SK-N-SH treated with all-trans-retinoic acid at 6 μM for 48 hours (cell line): Measurements from ENCODE around the gene TMPO.

Experiments used
- ARNTL ChIP-seq: fragments of 450-650 bp; formaldehyde crosslinking; IDR thresholded peaks from 2 replicates; pipeline ENCODE4 v1.5.0; 2020; ENCODE audit warnings: low read depth, mild to moderate bottlenecking, moderate library complexity, borderline replicate concordance
- CSRNP3 ChIP-seq: fragments of 250-450 bp; sonication (Bioruptor Pico); IDR thresholded peaks from 2 replicates; pipeline ENCODE4 v1.5.1; 2021; ENCODE audit warnings: mild to moderate bottlenecking, moderate library complexity
- RARB ChIP-seq: fragments of 250-450 bp; sonication (Bioruptor Pico); IDR thresholded peaks from 2 replicates; pipeline ENCODE4 v1.8.0; 2021; ENCODE audit warnings: mild to moderate bottlenecking, moderate library complexity
- SNAI2 ChIP-seq: fragments of 250-450 bp; sonication (Bioruptor Pico); IDR thresholded peaks from 2 replicates; pipeline ENCODE4 v1.5.0; 2020; ENCODE audit warnings: mild to moderate bottlenecking, moderate library complexity
- TOX ChIP-seq: fragments of 250-450 bp; sonication (Bioruptor Pico); IDR thresholded peaks from 2 replicates; pipeline ENCODE4 v1.8.0; 2021; ENCODE audit warnings: mild to moderate bottlenecking, moderate library complexity, borderline replicate concordance
- ZFP30 ChIP-seq: fragments of 450-650 bp; formaldehyde crosslinking; IDR thresholded peaks from 2 replicates; pipeline ENCODE4 v1.5.0; 2022; ENCODE audit warnings: mild to moderate bottlenecking, moderate library complexity
- ZNF565 ChIP-seq: fragments of 450-650 bp; formaldehyde crosslinking; conservative IDR thresholded peaks from 2 replicates; pipeline ENCODE4 v1.5.0; 2020; ENCODE audit warnings: low read depth, mild to moderate bottlenecking, moderate library complexity
- ZNF70 ChIP-seq: fragments of 450-650 bp; formaldehyde crosslinking; IDR thresholded peaks from 2 replicates; pipeline ENCODE4 v1.5.0; 2020; ENCODE audit warnings: mild to moderate bottlenecking, moderate library complexity
- TF ChIP-seq, protein P1 (sequence below): fragments of 250-450 bp; sonication (Bioruptor Pico); IDR thresholded peaks from 2 replicates; pipeline ENCODE4 v1.5.0; 2020; ENCODE audit warnings: mild to moderate bottlenecking, moderate library complexity
- TF ChIP-seq, protein P2 (sequence below): fragments of 250-450 bp; sonication (Bioruptor Pico); IDR thresholded peaks from 2 replicates; pipeline ENCODE4 v1.5.1; 2020; ENCODE audit warnings: low read depth, mild to moderate bottlenecking, moderate library complexity
- TF ChIP-seq, protein P3 (sequence below): fragments of 250-450 bp; sonication (Bioruptor Pico); IDR thresholded peaks from 2 replicates; pipeline ENCODE4 v1.8.0; 2020; ENCODE audit warnings: mild to moderate bottlenecking, moderate library complexity, borderline replicate concordance

DNA sequence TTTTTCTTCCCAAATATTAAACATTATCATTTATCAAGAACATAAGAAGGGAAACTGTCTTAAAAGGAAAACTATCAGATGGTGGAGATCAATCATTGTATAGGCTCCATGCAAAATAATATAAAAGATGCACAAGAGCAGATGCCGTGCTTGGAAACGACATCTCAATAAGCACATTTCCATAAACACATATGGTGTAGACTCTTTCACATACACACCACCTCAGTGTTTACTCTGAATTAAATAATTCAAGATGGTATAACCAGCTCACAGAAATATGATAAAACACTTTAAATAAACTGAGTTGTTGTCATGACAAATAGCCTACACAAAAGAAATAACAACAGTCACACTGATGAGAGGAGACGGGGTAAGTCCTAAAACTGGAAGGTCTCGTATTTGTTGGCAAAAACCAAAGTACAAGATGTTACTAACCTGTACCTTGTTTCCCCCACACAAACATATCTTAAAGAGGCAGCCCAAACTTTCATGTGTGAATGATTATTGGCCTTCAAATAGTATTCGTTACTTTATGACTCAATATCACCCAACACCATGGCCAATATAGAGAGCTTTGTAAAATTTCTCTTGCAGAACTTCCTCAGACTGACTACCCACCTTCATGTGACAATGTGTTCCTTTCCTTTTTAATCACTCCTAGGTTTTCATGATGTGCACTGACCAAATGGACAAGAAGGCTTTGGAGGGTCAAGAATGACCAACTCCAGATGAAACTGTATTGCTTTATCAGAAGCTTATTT, 48.6 kb upstream of the TMPO start:
- TF ChIP-seq CSRNP3 (CRISPR knock-in tag) (no peak), ARNTL (CRISPR knock-in tag) (no peak), SNAI2 (no peak), TOX (CRISPR knock-in tag) (no peak), ZFP30 (no peak), ZNF70 (CRISPR knock-in tag) (no peak), ZNF565 (CRISPR knock-in tag) (no peak), RARB (no peak)
- TF ChIP-seq, protein P1, sequence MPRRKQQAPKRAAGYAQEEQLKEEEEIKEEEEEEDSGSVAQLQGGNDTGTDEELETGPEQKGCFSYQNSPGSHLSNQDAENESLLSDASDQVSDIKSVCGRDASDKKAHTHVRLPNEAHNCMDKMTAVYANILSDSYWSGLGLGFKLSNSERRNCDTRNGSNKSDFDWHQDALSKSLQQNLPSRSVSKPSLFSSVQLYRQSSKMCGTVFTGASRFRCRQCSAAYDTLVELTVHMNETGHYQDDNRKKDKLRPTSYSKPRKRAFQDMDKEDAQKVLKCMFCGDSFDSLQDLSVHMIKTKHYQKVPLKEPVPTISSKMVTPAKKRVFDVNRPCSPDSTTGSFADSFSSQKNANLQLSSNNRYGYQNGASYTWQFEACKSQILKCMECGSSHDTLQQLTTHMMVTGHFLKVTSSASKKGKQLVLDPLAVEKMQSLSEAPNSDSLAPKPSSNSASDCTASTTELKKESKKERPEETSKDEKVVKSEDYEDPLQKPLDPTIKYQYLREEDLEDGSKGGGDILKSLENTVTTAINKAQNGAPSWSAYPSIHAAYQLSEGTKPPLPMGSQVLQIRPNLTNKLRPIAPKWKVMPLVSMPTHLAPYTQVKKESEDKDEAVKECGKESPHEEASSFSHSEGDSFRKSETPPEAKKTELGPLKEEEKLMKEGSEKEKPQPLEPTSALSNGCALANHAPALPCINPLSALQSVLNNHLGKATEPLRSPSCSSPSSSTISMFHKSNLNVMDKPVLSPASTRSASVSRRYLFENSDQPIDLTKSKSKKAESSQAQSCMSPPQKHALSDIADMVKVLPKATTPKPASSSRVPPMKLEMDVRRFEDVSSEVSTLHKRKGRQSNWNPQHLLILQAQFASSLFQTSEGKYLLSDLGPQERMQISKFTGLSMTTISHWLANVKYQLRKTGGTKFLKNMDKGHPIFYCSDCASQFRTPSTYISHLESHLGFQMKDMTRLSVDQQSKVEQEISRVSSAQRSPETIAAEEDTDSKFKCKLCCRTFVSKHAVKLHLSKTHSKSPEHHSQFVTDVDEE = no peak
- TF ChIP-seq, protein P2, sequence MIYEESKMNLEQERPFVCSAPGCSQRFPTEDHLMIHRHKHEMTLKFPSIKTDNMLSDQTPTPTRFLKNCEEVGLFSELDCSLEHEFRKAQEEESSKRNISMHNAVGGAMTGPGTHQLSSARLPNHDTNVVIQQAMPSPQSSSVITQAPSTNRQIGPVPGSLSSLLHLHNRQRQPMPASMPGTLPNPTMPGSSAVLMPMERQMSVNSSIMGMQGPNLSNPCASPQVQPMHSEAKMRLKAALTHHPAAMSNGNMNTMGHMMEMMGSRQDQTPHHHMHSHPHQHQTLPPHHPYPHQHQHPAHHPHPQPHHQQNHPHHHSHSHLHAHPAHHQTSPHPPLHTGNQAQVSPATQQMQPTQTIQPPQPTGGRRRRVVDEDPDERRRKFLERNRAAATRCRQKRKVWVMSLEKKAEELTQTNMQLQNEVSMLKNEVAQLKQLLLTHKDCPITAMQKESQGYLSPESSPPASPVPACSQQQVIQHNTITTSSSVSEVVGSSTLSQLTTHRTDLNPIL (CRISPR knock-in tag) = no peak
- TF ChIP-seq, protein P3, sequence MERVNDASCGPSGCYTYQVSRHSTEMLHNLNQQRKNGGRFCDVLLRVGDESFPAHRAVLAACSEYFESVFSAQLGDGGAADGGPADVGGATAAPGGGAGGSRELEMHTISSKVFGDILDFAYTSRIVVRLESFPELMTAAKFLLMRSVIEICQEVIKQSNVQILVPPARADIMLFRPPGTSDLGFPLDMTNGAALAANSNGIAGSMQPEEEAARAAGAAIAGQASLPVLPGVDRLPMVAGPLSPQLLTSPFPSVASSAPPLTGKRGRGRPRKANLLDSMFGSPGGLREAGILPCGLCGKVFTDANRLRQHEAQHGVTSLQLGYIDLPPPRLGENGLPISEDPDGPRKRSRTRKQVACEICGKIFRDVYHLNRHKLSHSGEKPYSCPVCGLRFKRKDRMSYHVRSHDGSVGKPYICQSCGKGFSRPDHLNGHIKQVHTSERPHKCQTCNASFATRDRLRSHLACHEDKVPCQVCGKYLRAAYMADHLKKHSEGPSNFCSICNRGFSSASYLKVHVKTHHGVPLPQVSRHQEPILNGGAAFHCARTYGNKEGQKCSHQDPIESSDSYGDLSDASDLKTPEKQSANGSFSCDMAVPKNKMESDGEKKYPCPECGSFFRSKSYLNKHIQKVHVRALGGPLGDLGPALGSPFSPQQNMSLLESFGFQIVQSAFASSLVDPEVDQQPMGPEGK (CRISPR knock-in tag) = no peak
